Measurements from ENCODE around the gene KCNK4.
A peak's percentile ranks its signal among the peaks of the same experiment; 100 is the strongest.
"Not testable (repeated sequence)": the region's sequence is repeated elsewhere in the genome, so short reads cannot be mapped to it uniquely, and the experiment has no call there.

The KCNK4 gene

GRCh38 chr11:64313491-64314145, 22.5 kb downstream of the KCNK4 start:
- no peak for DNase-seq

- no peak for DNase-seq
Measured at GRCh38 chr11:64314146-64314804, 23.2 kb downstream of the KCNK4 start.

- DNase-seq, result no peak
Measured at GRCh38 chr11:64314805-64315561, 23.9 kb downstream of the KCNK4 start.

- not testable (repeated sequence) for DNase-seq
Measured at GRCh38 chr11:64315667-64316526, 24.8 kb downstream of the KCNK4 start.

GRCh38 chr11:64316672-64317324, 25.7 kb downstream of the KCNK4 start:
- no peak for DNase-seq

GRCh38 chr11:64317325-64317960, 26.3 kb downstream of the KCNK4 start, which contains the start of gene TRMT112:
TSS of gene TRMT112 (minus strand) at chr11:64317559. CDS start at chr11:64317526, 33 bp downstream.
- peak; percentile 94 for DNase-seq

GRCh38 chr11:64317961-64318765, 27.1 kb downstream of the KCNK4 start, which contains the start of gene PRDX5:
TSS of gene PRDX5 (plus strand) at chr11:64318121. CDS start at chr11:64318216, 95 bp downstream.
- DNase-seq, result peak; percentile 83

- DNase-seq, result no peak
Measured at GRCh38 chr11:64318766-64319761, 28.0 kb downstream of the KCNK4 start.

GRCh38 chr11:64320556-64320955, 29.5 kb downstream of the KCNK4 start:
- no peak for DNase-seq

GRCh38 chr11:64321026-64321425, 29.9 kb downstream of the KCNK4 start:
- DNase-seq, result no peak

GRCh38 chr11:64321533-64321932, 30.4 kb downstream of the KCNK4 start:
- DNase-seq, result no peak

- DNase-seq, result no peak
Measured at GRCh38 chr11:64322925-64323260, 31.8 kb downstream of the KCNK4 start.

- no peak for DNase-seq
Measured at GRCh38 chr11:64323373-64323772, 32.3 kb downstream of the KCNK4 start.

GRCh38 chr11:64323984-64324383, 32.9 kb downstream of the KCNK4 start:
- not testable (repeated sequence) for DNase-seq

- no peak for DNase-seq
Measured at GRCh38 chr11:64324692-64325469, 33.8 kb downstream of the KCNK4 start.

GRCh38 chr11:64327375-64327774, 36.3 kb downstream of the KCNK4 start:
- DNase-seq, result no peak

- no peak for DNase-seq
Measured at GRCh38 chr11:64327993-64328392, 36.9 kb downstream of the KCNK4 start.

GRCh38 chr11:64330888-64331287, 39.8 kb downstream of the KCNK4 start:
- no peak for DNase-seq
